D721Med (cell line): ENCODE data around the gene FUT7.
"Not testable (repeated sequence)": the region's sequence is repeated elsewhere in the genome, so short reads cannot be mapped to it uniquely, and the experiment has no call there.

ENCODE experiments used
- DNase-seq: peaks from one replicate; pipeline ENCODE4 v3.0.0; 2011; ENCODE audit warnings: low spot score; ENCODE audit not compliant: insufficient read length
- FAIRE-seq: peaks from 2 replicates; lab custom pipeline; 2011; peaks lifted over from hg19 to GRCh38; lab: Jason Lieb, UNC
- TF ChIP-seq, protein P1 (sequence below): IDR thresholded peaks from 2 replicates; pipeline ENCODE4 v1.5.1; 2012; ENCODE audit warnings: mild to moderate bottlenecking, control low read depth; ENCODE audit not compliant: insufficient read depth; ENCODE audit errors: missing control alignments

Gene FUT7

GRCh38 chr9:137064880-137065164, 32.9 kb upstream of the FUT7 start:
- FAIRE-seq (no peak), DNase-seq (no peak)
- TF ChIP-seq, protein P1, sequence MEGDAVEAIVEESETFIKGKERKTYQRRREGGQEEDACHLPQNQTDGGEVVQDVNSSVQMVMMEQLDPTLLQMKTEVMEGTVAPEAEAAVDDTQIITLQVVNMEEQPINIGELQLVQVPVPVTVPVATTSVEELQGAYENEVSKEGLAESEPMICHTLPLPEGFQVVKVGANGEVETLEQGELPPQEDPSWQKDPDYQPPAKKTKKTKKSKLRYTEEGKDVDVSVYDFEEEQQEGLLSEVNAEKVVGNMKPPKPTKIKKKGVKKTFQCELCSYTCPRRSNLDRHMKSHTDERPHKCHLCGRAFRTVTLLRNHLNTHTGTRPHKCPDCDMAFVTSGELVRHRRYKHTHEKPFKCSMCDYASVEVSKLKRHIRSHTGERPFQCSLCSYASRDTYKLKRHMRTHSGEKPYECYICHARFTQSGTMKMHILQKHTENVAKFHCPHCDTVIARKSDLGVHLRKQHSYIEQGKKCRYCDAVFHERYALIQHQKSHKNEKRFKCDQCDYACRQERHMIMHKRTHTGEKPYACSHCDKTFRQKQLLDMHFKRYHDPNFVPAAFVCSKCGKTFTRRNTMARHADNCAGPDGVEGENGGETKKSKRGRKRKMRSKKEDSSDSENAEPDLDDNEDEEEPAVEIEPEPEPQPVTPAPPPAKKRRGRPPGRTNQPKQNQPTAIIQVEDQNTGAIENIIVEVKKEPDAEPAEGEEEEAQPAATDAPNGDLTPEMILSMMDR, result no peak

DNA sequence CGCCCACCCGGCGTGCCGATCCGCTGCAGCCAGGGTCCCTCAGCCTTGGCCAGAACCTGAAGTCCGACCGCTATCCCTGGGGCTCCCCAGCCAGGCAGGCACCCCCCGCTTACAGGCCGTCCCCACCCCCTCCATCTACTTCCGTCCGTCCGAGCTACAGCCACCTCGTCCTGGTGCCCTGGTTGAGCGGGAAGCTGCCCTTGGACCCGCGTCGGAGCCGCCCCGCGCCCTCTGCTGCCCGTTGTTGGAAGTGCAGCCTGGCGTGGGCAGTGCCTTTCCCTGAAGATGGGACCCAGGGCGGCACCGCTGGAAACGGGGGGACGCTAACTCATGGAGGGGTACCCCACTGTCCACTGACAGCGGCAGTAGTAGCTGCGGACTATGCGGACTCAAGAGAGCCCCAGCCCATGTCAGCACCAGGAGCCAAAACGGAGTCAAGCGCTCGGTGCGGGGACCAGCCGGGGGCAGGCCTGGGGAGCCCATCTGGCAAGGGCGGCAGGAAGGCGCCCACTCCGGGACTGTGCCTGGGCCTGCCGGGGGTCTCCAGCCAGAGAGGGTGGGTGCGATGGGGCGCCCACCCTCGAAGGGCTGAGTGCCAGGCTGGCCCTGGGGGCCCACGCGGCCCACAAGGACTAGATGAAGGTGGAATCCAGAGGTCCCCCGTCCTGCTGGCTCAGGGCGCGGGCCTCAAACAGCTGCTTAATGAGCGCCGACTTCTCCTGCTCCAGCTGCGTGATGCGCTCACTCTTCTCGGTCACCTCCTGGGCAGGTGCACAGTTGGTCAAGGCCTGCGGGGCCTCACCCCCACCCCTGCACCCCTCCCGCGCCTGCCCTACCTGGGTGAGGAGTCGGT, 32.4 kb upstream of the FUT7 start:
- FAIRE-seq, result no peak
- TF ChIP-seq, protein P1, result peak; percentile 83
- no peak for DNase-seq

GRCh38 chr9:137063311-137064026, 31.6 kb upstream of the FUT7 start:
- DNase-seq, result no peak
- no peak for FAIRE-seq
- TF ChIP-seq, protein P1, result no peak

DNA sequence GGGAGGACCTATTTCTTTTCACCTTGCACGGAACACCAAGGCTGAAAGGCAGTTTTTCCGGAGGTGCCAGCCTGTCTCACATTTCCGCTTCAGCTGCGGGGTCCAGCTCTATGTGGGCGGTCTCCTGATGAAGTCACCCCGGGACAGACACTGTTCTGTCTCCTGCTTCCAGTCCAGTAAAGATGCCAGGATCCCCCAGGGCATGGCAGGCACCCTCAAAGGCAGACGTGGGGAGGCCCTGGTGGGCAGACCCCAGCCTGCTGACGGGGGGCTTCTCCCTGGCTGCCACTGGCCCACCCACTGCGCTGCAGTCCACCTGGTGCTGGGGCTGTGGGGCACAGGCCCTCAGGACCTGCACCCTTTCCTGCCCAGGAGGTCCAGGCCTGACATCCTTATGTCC, 30.9 kb upstream of the FUT7 start:
- not testable (repeated sequence) for FAIRE-seq, DNase-seq

GRCh38 chr9:137062384-137062783, 30.5 kb upstream of the FUT7 start:
- no peak for FAIRE-seq
- TF ChIP-seq, protein P1, result no peak
- no peak for DNase-seq

DNA sequence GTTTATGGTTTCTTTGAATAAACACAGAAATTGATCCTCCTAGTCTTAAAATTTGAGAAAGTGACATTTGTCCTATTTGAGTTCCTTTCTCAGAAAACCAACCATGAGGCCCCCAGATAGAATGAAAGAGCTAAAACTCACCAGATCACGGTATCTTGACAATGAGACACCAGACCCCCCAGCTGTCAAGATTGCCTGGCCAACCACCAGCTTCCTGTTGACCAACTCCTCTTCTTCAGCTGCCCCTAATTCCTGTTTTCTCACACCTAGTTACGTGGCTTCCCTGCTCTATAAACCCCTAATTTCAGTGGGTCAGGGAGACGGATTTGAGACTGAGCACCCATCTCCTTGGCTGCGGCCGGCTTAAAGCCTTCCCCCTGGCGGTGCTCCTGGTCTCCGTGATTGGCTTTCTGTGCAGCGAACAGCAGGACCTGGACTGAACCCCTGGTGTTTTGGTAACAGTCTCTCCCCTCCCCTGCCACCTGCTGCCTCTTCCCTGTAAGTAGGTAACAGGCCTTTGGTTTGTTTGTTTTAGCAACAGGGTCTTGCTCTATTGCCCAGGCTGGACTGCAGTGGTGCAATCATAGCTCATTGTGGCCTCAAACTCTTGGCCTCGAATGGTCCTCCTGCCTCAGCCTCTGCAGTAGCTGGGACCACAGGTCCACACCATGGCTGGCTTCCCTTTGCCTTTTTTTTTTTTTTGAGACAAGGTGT, 26.8 kb upstream of the FUT7 start:
- TF ChIP-seq, protein P1, result no peak
- FAIRE-seq, result no peak
- DNase-seq, result no peak

- TF ChIP-seq, protein P1, result no peak
- FAIRE-seq, result no peak
- no peak for DNase-seq
Observed at GRCh38 chr9:137057545-137057944, 25.7 kb upstream of the FUT7 start.
